Uterus (tissue), 2 donors: ENCODE results near the gene GNPAT.

Source experiments
- CTCF ChIP-seq, 4 experiments: fragments of 200-600 bp in 2 of 4; fragments of 450-650 bp in 2 of 4; sonication (generic) in 2 of 4; IDR thresholded peaks; one replicate each; pipeline ENCODE4 v1.5.1; 2016 to 2019; ENCODE audit warnings: antibody characterized with exemption in 4 of 4, mild to moderate bottlenecking in 2 of 4, moderate library complexity in 1 of 4
- POLR2A ChIP-seq, 2 donors: fragments of 450-650 bp; IDR thresholded peaks; one replicate each; pipeline ENCODE4 v1.6.1; 2016; ENCODE audit warnings: antibody characterized with exemption in 2 of 2, mild to moderate bottlenecking in 1 of 2, moderate library complexity in 1 of 2

- TF ChIP-seq CTCF (IDR thresholded peaks at IDR 0.05) (no peak), POLR2A (IDR thresholded peaks at IDR 0.05) (no peak)
Observed at GRCh38 chr1:231236938-231237337, 4.1 kb upstream of the GNPAT start.
